Measurements from ENCODE around the gene REXO1.

GRCh38 chr19:1770866-1771576 is 77.3 kb downstream of the REXO1 start:
- TF ChIP-seq ZNF232 (CRISPR knock-in tag; IDR thresholded peaks at IDR 0.05) (no peak), FOXP4 (CRISPR knock-in tag; IDR thresholded peaks at IDR 0.05) (no peak), SMAD4 (CRISPR knock-in tag; IDR thresholded peaks at IDR 0.05) (no peak), CTCF (IDR thresholded peaks at IDR 0.05) (no peak), ZNF396 (CRISPR knock-in tag; IDR thresholded peaks at IDR 0.05; ENCODE audit: borderline replicate concordance) (no peak), USF1 (CRISPR knock-in tag; IDR thresholded peaks at IDR 0.05) (no peak), MAX (CRISPR knock-in tag; IDR thresholded peaks at IDR 0.05) (no peak)

Measured in WTC11 (cell line).